Cardiac muscle cell (in vitro differentiated cells and primary cell): ENCODE data around the gene RAMP2. TPM values are rescaled to one million over a fixed set of nuclear protein-coding genes. Genes with fewer than 3 reads are reported as not detected.
A peak's percentile ranks its signal among the peaks of the same experiment; 100 is the strongest.

Experiments
- DNase-seq, 2 donors: peaks; one replicate each; pipeline versions ENCODE4 v3.0.0 to v3.0.0-alpha.2; 2010 to 2017; ENCODE audit warnings: low read depth in 1 of 2, low spot score in 1 of 2
- H3K27ac ChIP-seq: fragments of 200-600 bp; sonication (generic); 2 replicates; pipeline ENCODE4 v1.5.1; 2016
- H3K27me3 ChIP-seq: fragments of 200-600 bp; sonication (generic); 2 replicates; pipeline ENCODE4 v1.6.0; 2016; ENCODE audit warnings: control low read depth
- H3K36me3 ChIP-seq: fragments of 200-600 bp; sonication (generic); 2 replicates; pipeline ENCODE4 v1.5.1; 2016; ENCODE audit warnings: control low read depth
- H3K4me1 ChIP-seq: fragments of 200-600 bp; sonication (generic); 2 replicates; pipeline ENCODE4 v1.8.1; 2017; ENCODE audit warnings: low read depth, mild to moderate bottlenecking, mixed run types
- H3K4me3 ChIP-seq: fragments of 200-600 bp; sonication (generic); 2 replicates; pipeline ENCODE4 v1.5.1; 2016; ENCODE audit warnings: mild to moderate bottlenecking
- H3K9me3 ChIP-seq: fragments of 200-600 bp; sonication (generic); 2 replicates; pipeline ENCODE4 v1.5.1; 2017; ENCODE audit warnings: low read depth, mild to moderate bottlenecking, control low read depth
- polyA plus RNA-seq: library from polyadenylated mRNA; unstranded; fragments of >200 nt; fragmentation: Nextera tagmentation; extraction: Ambion mirVana; gene quantifications from 2 replicates; pipeline ENCODE4 v1.2.1, GENCODE V29; 2016
- total RNA-seq: library from RNA; depleted of rRNA; stranded (reverse); fragments of >200 nt; gene quantifications from 2 replicates; pipeline ENCODE4 v1.2.3, GENCODE V29; 2016
- TF ChIP-seq, protein P1 (sequence below): IDR thresholded peaks from 2 replicates; pipeline ENCODE4 v1.5.1; 2012; ENCODE audit warnings: low read depth, mild to moderate bottlenecking, low read length

Gene RAMP2
- total and polyA plus RNA-seq, 2 experiments from 2014 or later = 16.2 to 20.6 TPM

DNA sequence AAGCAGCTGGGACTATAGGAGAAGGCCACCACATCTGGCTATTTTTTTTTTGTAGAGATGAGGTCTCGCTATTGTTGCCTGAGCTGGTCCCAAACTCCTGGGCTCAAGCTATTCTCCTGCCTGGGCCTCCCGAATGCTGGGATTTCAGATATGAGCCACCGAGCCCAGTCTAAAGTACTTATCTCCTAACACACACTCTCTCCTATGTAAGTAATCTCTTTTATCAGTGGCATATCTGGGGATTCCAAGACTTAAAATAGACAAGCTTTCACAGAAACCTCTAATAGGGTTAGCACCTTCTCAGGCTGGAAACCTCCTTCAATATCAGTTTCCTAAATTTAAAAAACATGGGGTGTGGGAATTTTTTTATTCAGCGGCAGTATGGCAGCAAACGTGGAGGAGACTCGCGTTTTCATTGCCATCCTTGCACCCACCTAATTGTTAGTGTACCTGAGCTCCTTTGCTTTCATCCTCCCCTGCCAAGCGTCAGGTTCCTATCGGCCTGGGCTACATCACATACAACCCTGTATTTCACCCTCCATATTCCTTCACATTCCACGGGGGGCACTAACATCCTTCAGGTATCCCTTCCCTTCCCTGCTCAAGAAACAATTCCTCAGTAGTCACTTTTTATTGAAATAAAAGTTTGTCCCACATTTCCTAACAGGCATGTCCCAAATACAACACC is 17.3 kb upstream of the RAMP2 start:
- peak overlapping the region; percentile 76 for H3K4me3 ChIP-seq
- no peaks in the 10 kb centered on the region for H3K9me3 ChIP-seq
- H3K36me3 ChIP-seq = no peaks in the 10 kb centered on the region
- no peak for DNase-seq
- TF ChIP-seq, protein P1, sequence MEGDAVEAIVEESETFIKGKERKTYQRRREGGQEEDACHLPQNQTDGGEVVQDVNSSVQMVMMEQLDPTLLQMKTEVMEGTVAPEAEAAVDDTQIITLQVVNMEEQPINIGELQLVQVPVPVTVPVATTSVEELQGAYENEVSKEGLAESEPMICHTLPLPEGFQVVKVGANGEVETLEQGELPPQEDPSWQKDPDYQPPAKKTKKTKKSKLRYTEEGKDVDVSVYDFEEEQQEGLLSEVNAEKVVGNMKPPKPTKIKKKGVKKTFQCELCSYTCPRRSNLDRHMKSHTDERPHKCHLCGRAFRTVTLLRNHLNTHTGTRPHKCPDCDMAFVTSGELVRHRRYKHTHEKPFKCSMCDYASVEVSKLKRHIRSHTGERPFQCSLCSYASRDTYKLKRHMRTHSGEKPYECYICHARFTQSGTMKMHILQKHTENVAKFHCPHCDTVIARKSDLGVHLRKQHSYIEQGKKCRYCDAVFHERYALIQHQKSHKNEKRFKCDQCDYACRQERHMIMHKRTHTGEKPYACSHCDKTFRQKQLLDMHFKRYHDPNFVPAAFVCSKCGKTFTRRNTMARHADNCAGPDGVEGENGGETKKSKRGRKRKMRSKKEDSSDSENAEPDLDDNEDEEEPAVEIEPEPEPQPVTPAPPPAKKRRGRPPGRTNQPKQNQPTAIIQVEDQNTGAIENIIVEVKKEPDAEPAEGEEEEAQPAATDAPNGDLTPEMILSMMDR = peak; percentile 25
- no peaks in the 10 kb centered on the region for H3K27me3 ChIP-seq
- peaks cover 10% of the 10 kb centered on the region for H3K4me1 ChIP-seq
- H3K27ac ChIP-seq = peak overlapping the region; percentile 96

DNA sequence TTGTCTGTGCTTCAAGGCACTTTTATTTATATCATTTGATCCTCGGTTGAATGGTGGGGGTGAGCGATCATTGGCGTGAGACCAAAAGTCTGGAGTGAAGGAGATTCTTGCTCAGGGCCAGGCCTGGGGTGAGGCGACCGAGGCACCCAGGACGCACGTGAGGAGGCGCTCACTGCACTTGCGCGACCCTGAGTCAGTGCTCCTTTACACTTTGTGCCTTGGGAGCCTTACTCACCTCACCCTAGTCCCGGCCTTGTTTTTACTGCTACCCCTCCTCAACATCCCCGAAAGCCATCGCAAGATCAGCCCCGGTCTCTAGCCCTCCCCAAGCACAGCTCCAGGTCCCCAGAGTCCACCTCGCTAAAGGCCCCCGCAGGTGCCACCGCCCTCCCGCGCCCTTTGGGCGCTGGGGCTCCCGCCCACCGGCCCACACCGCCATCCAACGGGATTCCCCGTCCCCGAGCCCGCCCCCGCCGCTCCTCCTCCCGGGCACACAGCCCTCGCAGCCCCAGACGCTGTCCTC is 16.7 kb upstream of the RAMP2 start:
- peak; percentile 42 to 81 for DNase-seq
- H3K27ac ChIP-seq = peak overlapping the region; percentile 96
- peak overlapping the region; percentile 76 for H3K4me3 ChIP-seq
- TF ChIP-seq, protein P1 = peak; percentile 7
- H3K9me3 ChIP-seq = no peaks in the 10 kb centered on the region
- H3K27me3 ChIP-seq = no peaks in the 10 kb centered on the region
- H3K4me1 ChIP-seq = peaks cover 10% of the 10 kb centered on the region
- no peaks in the 10 kb centered on the region for H3K36me3 ChIP-seq

DNA sequence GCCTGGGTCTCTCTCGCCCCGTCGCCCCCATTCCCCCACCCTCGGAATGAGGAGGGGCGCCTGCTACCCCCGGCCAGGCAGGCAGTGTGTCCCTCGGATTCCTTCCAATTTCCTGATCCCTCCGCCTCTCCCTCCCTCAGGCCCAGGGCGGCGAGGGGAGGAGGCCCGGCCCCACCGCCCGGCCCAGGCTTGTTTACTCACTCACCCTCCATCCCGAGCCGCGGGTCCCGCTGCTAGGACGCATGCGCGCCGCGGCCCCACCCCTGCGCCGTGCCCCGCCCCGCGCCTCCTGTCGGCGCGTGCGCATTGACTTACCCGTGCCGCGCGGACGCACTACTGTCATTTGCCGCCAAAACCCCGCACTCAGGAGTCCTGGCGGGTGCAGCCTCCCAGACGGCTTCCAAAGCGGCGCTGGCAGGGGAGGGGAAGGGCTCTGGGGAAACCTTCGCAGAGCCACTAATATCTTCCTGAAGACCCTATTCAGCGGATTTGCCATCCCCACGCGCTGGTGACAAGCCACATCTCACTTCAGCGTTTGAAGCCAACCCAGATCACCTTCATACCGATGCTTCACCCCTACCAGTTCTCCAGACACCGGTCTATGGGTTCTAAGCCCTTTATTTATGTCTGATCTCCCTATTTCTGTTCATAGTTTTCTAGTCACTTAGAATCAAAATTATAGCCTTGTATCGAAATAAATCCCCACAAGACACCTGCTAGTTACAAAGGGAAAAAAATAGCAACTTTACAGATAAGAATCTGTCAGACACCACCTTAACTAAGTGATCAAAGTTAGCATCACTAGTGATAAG is 16.0 kb upstream of the RAMP2 start, which contains the start of gene EZH1:
Gene EZH1, minus strand, starts transcription at position 235 of the 812 bp plus-strand sequence. CDS start 16,099 bp downstream, outside the sequence.
- no peaks in the 10 kb centered on the region for H3K9me3 ChIP-seq
- peak; percentile 94 to 95 for DNase-seq
- peaks cover 10% of the 10 kb centered on the region for H3K4me1 ChIP-seq
- TF ChIP-seq, protein P1 = no peak
- H3K27ac ChIP-seq = peak within 1 kb of the TSS; percentile 96
- no peaks in the 10 kb centered on the region for H3K36me3 ChIP-seq
- no peaks in the 10 kb centered on the region for H3K27me3 ChIP-seq
- peak within 1 kb of the TSS; percentile 76 for H3K4me3 ChIP-seq

DNA sequence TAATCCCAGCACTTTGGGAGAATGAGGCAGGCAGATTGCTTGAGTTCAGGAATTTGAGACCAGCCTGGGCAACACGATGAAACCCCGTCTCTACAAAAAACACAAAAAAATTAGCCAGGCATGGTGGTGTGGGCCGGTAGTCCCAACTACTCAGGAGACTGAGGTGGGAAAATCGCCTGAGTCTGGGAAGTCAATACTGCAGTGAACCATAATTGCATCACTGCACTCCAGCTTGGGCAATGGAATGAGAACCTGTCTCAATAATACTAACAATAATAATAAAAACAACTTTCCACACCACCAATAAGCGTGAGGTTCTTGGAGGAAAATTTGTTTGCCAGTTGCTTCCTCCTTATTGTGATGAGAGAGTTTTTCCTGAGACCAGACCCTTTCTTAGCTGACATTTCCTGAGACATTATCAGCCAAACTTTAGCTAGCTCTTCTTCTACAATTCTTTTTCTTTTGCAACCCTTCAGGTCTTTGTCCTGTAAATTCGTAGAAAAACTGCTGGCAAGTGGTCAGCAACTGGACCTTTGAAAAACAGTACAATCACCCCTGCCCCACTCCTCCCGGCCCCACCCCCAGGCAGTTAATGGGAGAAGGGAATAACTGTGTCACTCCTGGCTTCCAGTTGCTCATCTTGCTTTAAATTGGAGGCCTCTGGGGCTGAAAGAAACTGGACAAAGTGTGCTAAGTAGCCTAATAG is 12.7 kb upstream of the RAMP2 start:
- H3K27ac ChIP-seq = no peak overlapping the region
- TF ChIP-seq, protein P1 = no peak
- H3K36me3 ChIP-seq = no peaks in the 10 kb centered on the region
- no peak for DNase-seq
- no peaks in the 10 kb centered on the region for H3K27me3 ChIP-seq
- no peaks in the 10 kb centered on the region for H3K9me3 ChIP-seq
- H3K4me1 ChIP-seq = peaks cover 9% of the 10 kb centered on the region
- no peak overlapping the region for H3K4me3 ChIP-seq
